Activated CD4-positive, alpha-beta T cell treated with anti-CD3 and anti-CD28 coated beads, Interleukin-2, Interleukin-4, amounts not matched to agents 100 ng/mL and 50 ng/mL, durations not matched to agents 16 hours and 8 hours (primary cell): ENCODE results near the gene TMEM31.

Source experiments
- DNase-seq: peaks from one replicate; pipeline ENCODE4 v3.0.0-alpha.2; 2020; ENCODE audit warnings: low spot score

Gene TMEM31

GRCh38 chrX:103710609-103711008, at the start of gene TMEM31:
TMEM31 (plus strand) TSS chrX:103710909; CDS start chrX:103712259, 1,350 bp downstream.
- DNase-seq, result no peak

GRCh38 chrX:103663981-103664762, 46.5 kb upstream of the TMEM31 start:
- DNase-seq, result no peak

- no peak for DNase-seq
Observed at GRCh38 chrX:103666202-103667107, 44.3 kb upstream of the TMEM31 start.

GRCh38 chrX:103669745-103670144, 41.0 kb upstream of the TMEM31 start:
- no peak for DNase-seq

GRCh38 chrX:103674531-103675454, 35.9 kb upstream of the TMEM31 start:
- no peak for DNase-seq

GRCh38 chrX:103678199-103678993, 32.3 kb upstream of the TMEM31 start:
- DNase-seq, result no peak

GRCh38 chrX:103681443-103681842, 29.3 kb upstream of the TMEM31 start:
- no peak for DNase-seq

- DNase-seq, result no peak
Observed at GRCh38 chrX:103685396-103685795, 25.3 kb upstream of the TMEM31 start.

- DNase-seq, result peak; percentile 93
Observed at GRCh38 chrX:103686199-103687072, 24.3 kb upstream of the TMEM31 start, which contains the start of gene MORF4L2. MORF4L2 (minus strand) TSS chrX:103686699; CDS start chrX:103677027, 9,672 bp downstream.

GRCh38 chrX:103687073-103687695, 23.5 kb upstream of the TMEM31 start:
- DNase-seq, result peak; percentile 82

GRCh38 chrX:103687696-103688201, 23.0 kb upstream of the TMEM31 start:
- peak; percentile 58 for DNase-seq

GRCh38 chrX:103688946-103689345, 21.8 kb upstream of the TMEM31 start:
- DNase-seq, result peak; percentile 39

- no peak for DNase-seq
Observed at GRCh38 chrX:103691059-103691458, 19.6 kb upstream of the TMEM31 start.

GRCh38 chrX:103697687-103698086, 13.0 kb upstream of the TMEM31 start:
- no peak for DNase-seq

- DNase-seq, result no peak
Observed at GRCh38 chrX:103699243-103699642, 11.5 kb upstream of the TMEM31 start.

GRCh38 chrX:103704863-103705262, 5.8 kb upstream of the TMEM31 start:
- no peak for DNase-seq

- DNase-seq, result no peak
Observed at GRCh38 chrX:103716962-103717361, 6.3 kb downstream of the TMEM31 start.

- DNase-seq, result no peak
Observed at GRCh38 chrX:103718120-103718519, 7.4 kb downstream of the TMEM31 start.

- no peak for DNase-seq
Observed at GRCh38 chrX:103722505-103722904, 11.8 kb downstream of the TMEM31 start.
